GM18861 (cell line): ENCODE measurements around the gene SRBD1.

Experiments used
- ATAC-seq: cut with Tn5 transposase; IDR thresholded peaks from one replicate; pipeline ENCODE4 v1.9.1; 2021; ENCODE audit not compliant: unreplicated experiment

Gene SRBD1

GRCh38 chr2:45382744-45383143 lies 228.3 kb downstream of the SRBD1 start:
- no peak for ATAC-seq

- ATAC-seq = no peak
These were observed 230.8 kb downstream of the SRBD1 start for GRCh38 chr2:45380131-45380836.

- ATAC-seq = no peak
These were observed 231.5 kb downstream of the SRBD1 start for GRCh38 chr2:45379399-45380087.

GRCh38 chr2:45373534-45373933 lies 237.5 kb downstream of the SRBD1 start:
- ATAC-seq = no peak

GRCh38 chr2:45370369-45370768 lies 240.7 kb downstream of the SRBD1 start:
- no peak for ATAC-seq

- ATAC-seq = no peak
These were observed 242.3 kb downstream of the SRBD1 start for GRCh38 chr2:45368792-45369191.

- ATAC-seq = no peak
These were observed 249.4 kb downstream of the SRBD1 start for GRCh38 chr2:45361666-45362065.

- ATAC-seq = no peak
These were observed 256.3 kb downstream of the SRBD1 start for GRCh38 chr2:45354776-45355175.

- no peak for ATAC-seq
These were observed 257.2 kb downstream of the SRBD1 start for GRCh38 chr2:45353879-45354278.

- no peak for ATAC-seq
These were observed 258.6 kb downstream of the SRBD1 start for GRCh38 chr2:45352506-45352905.

- ATAC-seq = no peak
These were observed 265.5 kb downstream of the SRBD1 start for GRCh38 chr2:45345331-45346234.

- ATAC-seq = no peak
These were observed 266.6 kb downstream of the SRBD1 start for GRCh38 chr2:45344502-45344901.

GRCh38 chr2:45344071-45344470 lies 267.0 kb downstream of the SRBD1 start:
- no peak for ATAC-seq

- no peak for ATAC-seq
These were observed 267.6 kb downstream of the SRBD1 start for GRCh38 chr2:45343251-45344017.

- no peak for ATAC-seq
These were observed 270.7 kb downstream of the SRBD1 start for GRCh38 chr2:45340318-45340717.

- ATAC-seq = no peak
These were observed 271.8 kb downstream of the SRBD1 start for GRCh38 chr2:45339253-45339652.
